ENCODE data around the gene MSANTD1. TPM values are rescaled to one million over a fixed set of nuclear protein-coding genes. Genes with fewer than 3 reads are reported as not detected.

The MSANTD1 gene
- total and polyA plus RNA-seq, 10 of the 15 experiments (the other 5 are each of a cell fraction or from before 2014, with no cell fraction given) = 0.07 to 0.87 (median 0.22) TPM; not detected in 2

GRCh38 chr4:3261411-3262207 is 12.7 kb downstream of the MSANTD1 start:
- H3K4me2 ChIP-seq (ENCODE audit: control insufficient read depth, insufficient read depth) = no peak overlapping the region
- H3K9me3 ChIP-seq (replicated peaks; ENCODE audit: control insufficient read depth, insufficient read depth, low read length) = no peaks in the 10 kb centered on the region
- TF ChIP-seq RFX5 (IDR thresholded peaks at IDR 0.05; ENCODE audit: low read depth, low read length) = no peak
- no peak for TF ChIP-seq BRCA1 (IDR thresholded peaks at IDR 0.05; ENCODE audit: low read depth, low read length)
- TF ChIP-seq STAT1 (conservative IDR thresholded peaks at IDR 0.05) = no peak
- TF ChIP-seq USF2 (IDR thresholded peaks at IDR 0.05; ENCODE audit: borderline replicate concordance, low read depth, low read length) = no peak
- BruUV-seq (replicated peaks) = no TSS peak
- no peak overlapping the region for H3K27ac ChIP-seq (ENCODE audit: control insufficient read depth, insufficient read depth)
- ATAC-seq (no peak), DNase-seq (ENCODE audit: low read depth, low spot score) (no peak), FAIRE-seq (no peak)
- no peaks in the 10 kb centered on the region for H4K20me1 ChIP-seq (ENCODE audit: control insufficient read depth, insufficient read depth)
- H3K36me3 ChIP-seq (ENCODE audit: control insufficient read depth in 2 of 2, insufficient read depth in 2 of 2, low read length in 1 of 2) = no peaks in the 10 kb centered on the region
- H3K9ac ChIP-seq (ENCODE audit: control insufficient read depth, insufficient read depth, low read length) = no peak overlapping the region
- in situ Hi-C loops (cut with MboI) = no loop called here
- no peaks in the 10 kb centered on the region for H3K79me2 ChIP-seq (ENCODE audit: control insufficient read depth, insufficient read depth, low read length)
- no peaks in the 10 kb centered on the region; a peak in 1 of 4 replicates for H3K27me3 ChIP-seq (replicated peaks in 1 of 2; ENCODE audit: control insufficient read depth in 2 of 2, insufficient read depth in 2 of 2, low read length in 1 of 2)
- ChIA-PET SMC1A (ENCODE audit: uncharacterized antibody, unreplicated experiment) (no interaction called here), POLR2A (no interaction called here), RAD21 (ENCODE audit: unreplicated experiment) (no interaction called here), CTCF (no interaction called here)
- H3K4me3 ChIP-seq = no peak overlapping the region
- H2AFZ ChIP-seq (ENCODE audit: control insufficient read depth, low read depth, low read length) = no peak overlapping the region
- WGBS (ENCODE audit: insufficient coverage, insufficient replicate concordance, low lambda C conversion rate, missing lambda C conversion rate) = 71% methylated on average over 35 of the region's 35 CpGs
- H3K4me1 ChIP-seq (ENCODE audit: control insufficient read depth, insufficient read depth, low read length) = peaks cover 3% of the 10 kb centered on the region; the same call in 1 of the 2 replicates
- intact Hi-C loops (cut with micrococcal nuclease; ENCODE audit: unreplicated experiment) = no loop called here
